ENCODE measurements around the gene NEMP1.

Gene NEMP1

DNA sequence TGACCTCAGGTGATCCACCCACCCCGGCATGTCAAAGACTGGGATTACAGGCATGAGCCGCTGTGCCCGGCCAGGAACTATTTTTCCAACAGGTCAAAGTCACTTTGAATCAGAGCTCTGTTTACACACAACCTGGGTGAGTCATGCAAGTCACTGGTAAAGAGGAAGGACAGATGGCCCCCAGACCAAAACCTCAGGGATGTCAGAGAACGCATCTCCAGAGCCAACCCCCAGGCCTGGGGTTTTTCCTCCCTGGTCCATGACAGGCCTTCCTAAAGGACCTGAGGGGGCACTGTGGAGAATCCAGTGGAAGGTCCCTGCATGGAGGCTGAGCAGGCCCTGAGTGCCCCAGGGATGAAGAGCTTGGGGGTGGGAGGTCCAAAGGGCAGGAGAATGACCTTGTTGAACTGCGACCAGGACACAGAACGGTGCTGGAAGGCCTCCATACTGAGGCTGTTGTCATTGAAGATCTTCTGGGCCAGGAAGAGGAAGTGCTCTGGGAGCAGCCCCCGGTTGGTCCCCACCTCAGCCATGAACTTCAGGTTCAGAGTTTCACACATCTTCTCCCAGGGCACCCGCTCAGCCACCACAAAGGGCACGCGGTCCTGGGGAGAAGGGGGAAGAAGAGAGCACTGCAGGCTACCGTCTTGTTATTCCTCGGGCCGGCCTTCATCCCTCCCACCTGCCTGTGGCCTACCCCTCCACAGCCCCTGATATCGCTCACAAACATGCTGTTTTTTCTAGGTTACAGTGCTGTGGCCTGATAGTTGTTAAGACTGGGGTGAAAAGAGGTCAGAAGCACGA, 23.5 kb upstream of the NEMP1 start:
- TF ChIP-seq, protein P1, sequence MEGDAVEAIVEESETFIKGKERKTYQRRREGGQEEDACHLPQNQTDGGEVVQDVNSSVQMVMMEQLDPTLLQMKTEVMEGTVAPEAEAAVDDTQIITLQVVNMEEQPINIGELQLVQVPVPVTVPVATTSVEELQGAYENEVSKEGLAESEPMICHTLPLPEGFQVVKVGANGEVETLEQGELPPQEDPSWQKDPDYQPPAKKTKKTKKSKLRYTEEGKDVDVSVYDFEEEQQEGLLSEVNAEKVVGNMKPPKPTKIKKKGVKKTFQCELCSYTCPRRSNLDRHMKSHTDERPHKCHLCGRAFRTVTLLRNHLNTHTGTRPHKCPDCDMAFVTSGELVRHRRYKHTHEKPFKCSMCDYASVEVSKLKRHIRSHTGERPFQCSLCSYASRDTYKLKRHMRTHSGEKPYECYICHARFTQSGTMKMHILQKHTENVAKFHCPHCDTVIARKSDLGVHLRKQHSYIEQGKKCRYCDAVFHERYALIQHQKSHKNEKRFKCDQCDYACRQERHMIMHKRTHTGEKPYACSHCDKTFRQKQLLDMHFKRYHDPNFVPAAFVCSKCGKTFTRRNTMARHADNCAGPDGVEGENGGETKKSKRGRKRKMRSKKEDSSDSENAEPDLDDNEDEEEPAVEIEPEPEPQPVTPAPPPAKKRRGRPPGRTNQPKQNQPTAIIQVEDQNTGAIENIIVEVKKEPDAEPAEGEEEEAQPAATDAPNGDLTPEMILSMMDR (IDR thresholded peaks at IDR 0.05; ENCODE audit: insufficient read depth, low read length, poor library complexity, severe bottlenecking), result no peak
- Histone ChIP-seq H3K27me3 (replicated peaks; ENCODE audit: control insufficient read depth, insufficient read depth, low read length) (no peaks in the 10 kb centered on the region), H3K36me3 (ENCODE audit: control insufficient read depth, insufficient read depth, low read length) (peaks cover 54% of the 10 kb centered on the region), H3K4me3 (replicated peaks; ENCODE audit: low read depth, low read length) (no peak overlapping the region)
- no peak for DNase-seq (ENCODE audit: extremely low read depth, insufficient read length)

DNA sequence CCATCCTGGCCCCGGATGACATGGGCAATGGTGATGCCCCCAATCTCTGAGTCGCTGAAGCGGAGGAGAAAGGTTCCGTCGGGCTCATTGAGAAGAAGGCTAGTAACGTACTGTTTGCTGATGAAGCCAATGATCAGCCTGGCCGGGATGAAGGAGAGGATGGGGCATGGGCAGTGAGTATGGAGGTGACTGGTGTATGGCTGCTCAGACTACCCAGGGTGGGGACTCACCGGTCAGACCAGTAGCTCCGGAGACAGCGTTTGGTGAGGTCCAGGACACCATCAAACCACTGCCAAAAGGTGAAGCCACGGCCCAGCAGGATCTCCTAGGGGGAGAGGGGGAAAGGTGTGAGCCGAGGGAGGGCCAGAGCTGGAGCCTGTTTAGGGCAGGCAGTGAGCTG, 21.2 kb upstream of the NEMP1 start:
- peaks cover 47% of the 10 kb centered on the region for H3K36me3 ChIP-seq (ENCODE audit: control insufficient read depth, insufficient read depth, low read length)
- H3K27me3 ChIP-seq (replicated peaks; ENCODE audit: control insufficient read depth, insufficient read depth, low read length), result no peaks in the 10 kb centered on the region
- H3K4me3 ChIP-seq (replicated peaks; ENCODE audit: low read depth, low read length), result no peak overlapping the region
- no peak for DNase-seq (ENCODE audit: extremely low read depth, insufficient read length)
- TF ChIP-seq, protein P1 (IDR thresholded peaks at IDR 0.05; ENCODE audit: insufficient read depth, low read length, poor library complexity, severe bottlenecking), result no peak

DNA sequence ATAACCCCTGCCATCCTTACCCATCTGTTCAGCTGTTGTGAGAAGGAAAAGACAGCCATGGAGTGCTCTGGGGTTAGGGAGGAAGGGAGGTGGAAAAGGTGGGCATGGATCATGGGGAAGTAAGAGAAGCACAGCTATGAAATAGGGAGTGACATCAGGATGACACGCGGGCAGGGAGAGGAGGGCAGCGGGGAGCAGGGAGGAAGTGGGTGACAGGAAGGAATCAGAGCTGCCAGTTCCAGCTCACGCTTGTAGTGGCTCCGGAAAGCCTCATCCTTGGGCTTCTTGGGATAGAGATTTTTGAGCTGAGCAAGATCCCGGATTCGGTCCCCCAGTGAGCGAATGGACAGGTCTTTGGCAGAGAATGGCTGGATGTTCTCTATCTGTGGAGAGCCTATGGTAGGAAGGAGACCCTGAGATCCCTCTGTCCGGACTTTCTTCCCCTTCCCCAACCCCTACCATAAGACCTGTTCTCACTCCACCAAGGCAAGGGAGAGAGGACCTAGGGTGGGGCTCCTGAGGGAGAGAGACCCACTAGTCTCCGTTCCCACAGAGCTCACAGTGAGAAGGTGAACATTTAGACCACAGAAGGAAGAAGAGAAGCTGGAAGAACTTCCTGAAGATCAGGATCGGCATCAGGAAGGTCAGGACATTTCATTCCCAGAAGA, 20.6 kb upstream of the NEMP1 start:
- DNase-seq (ENCODE audit: extremely low read depth, insufficient read length), result no peak
- no peaks in the 10 kb centered on the region for H3K27me3 ChIP-seq (replicated peaks; ENCODE audit: control insufficient read depth, insufficient read depth, low read length)
- TF ChIP-seq, protein P1 (IDR thresholded peaks at IDR 0.05; ENCODE audit: insufficient read depth, low read length, poor library complexity, severe bottlenecking), result no peak
- H3K36me3 ChIP-seq (ENCODE audit: control insufficient read depth, insufficient read depth, low read length), result peaks cover 43% of the 10 kb centered on the region
- H3K4me3 ChIP-seq (replicated peaks; ENCODE audit: low read depth, low read length), result no peak overlapping the region

DNA sequence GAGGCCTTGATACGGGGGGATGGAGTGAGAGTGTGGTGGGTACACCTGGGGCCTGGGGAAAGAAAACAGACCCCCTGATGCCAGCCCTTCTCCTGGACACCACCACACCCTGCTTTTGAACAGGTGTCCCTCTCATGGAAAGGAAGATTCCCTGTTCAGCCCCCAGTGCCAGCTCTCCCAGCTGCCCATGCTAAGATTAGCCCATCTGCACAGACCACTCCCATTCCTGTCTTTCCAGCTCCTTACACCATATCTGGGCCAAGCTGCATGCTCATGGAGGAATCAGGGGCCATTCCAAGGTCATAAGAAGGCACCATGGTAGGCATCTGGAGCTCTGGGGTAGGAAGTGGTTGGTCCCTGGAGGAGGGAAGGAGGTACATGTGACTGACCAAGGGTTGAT, 20.0 kb upstream of the NEMP1 start:
- TF ChIP-seq, protein P1 (IDR thresholded peaks at IDR 0.05; ENCODE audit: insufficient read depth, low read length, poor library complexity, severe bottlenecking), result no peak
- DNase-seq (ENCODE audit: extremely low read depth, insufficient read length), result no peak

DNA sequence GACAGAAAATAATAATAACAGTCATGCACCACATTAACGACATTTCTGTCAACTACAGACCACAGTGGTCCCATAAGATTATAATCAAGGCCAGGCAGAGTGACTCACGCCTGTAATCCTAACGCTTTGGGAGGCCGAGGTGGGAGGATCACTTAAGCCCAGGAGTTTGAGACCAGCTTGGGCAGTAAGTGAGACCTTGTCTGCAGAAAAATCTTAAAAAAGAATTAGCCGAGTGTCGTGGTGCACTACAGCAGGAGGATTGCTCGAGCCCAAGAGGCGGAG, 18.9 kb upstream of the NEMP1 start:
- Histone ChIP-seq H3K36me3 (ENCODE audit: control insufficient read depth, insufficient read depth, low read length) (peaks cover 43% of the 10 kb centered on the region), H3K4me3 (replicated peaks; ENCODE audit: low read depth, low read length) (no peak overlapping the region), H3K27me3 (replicated peaks; ENCODE audit: control insufficient read depth, insufficient read depth, low read length) (no peaks in the 10 kb centered on the region)
- TF ChIP-seq, protein P1 (IDR thresholded peaks at IDR 0.05; ENCODE audit: insufficient read depth, low read length, poor library complexity, severe bottlenecking), result no peak
- no peak for DNase-seq (ENCODE audit: extremely low read depth, insufficient read length)

More for the DNA sequence above, 20.0 kb upstream of the NEMP1 start:
- H3K36me3 ChIP-seq (ENCODE audit: control insufficient read depth, insufficient read depth, low read length), result peaks cover 42% of the 10 kb centered on the region
- no peak overlapping the region for H3K4me3 ChIP-seq (replicated peaks; ENCODE audit: low read depth, low read length)
- H3K27me3 ChIP-seq (replicated peaks; ENCODE audit: control insufficient read depth, insufficient read depth, low read length), result no peaks in the 10 kb centered on the region
